NB4 (cell line): ENCODE measurements around the gene MRPS31.

Experiments used
- DNase-seq: peaks from one replicate; pipeline ENCODE4 v3.0.0; 2010; ENCODE audit warnings: low read depth
- H3K4me3 ChIP-seq: one replicate; pipeline ENCODE4 v1.5.1; 2011; ENCODE audit warnings: mild to moderate bottlenecking, low read depth, low read length, moderate library complexity
- CTCF ChIP-seq: IDR thresholded peaks from one replicate; pipeline ENCODE4 v1.5.1; 2012; ENCODE audit warnings: low read depth, low read length
- MAX ChIP-seq: IDR thresholded peaks from 2 replicates; pipeline ENCODE4 v1.6.1; 2011; ENCODE audit warnings: low read depth, low read length
- MYC ChIP-seq: IDR thresholded peaks from 2 replicates; pipeline ENCODE4 v1.6.1; 2011; ENCODE audit warnings: low read depth, low read length
- POLR2A ChIP-seq: IDR thresholded peaks from 2 replicates; pipeline ENCODE4 v1.6.1; 2011; ENCODE audit warnings: mild to moderate bottlenecking; ENCODE audit not compliant: insufficient read length; ENCODE audit errors: extremely low read depth

Gene MRPS31

GRCh38 chr13:40812724-40813445 lies 41.9 kb upstream of the MRPS31 start:
- H3K4me3 ChIP-seq: no peak overlapping the region
- no peak for DNase-seq
- no peak for TF ChIP-seq MYC
- TF ChIP-seq MAX: no peak
- TF ChIP-seq CTCF: no peak
- no peak for TF ChIP-seq POLR2A

- TF ChIP-seq MAX: no peak
- no peak for TF ChIP-seq POLR2A
- no peak for TF ChIP-seq CTCF
- no peak for TF ChIP-seq MYC
- DNase-seq: peak; percentile 24
- no peak overlapping the region for H3K4me3 ChIP-seq
Observed at GRCh38 chr13:40812102-40812501, 41.1 kb upstream of the MRPS31 start.

- no peak for DNase-seq
- TF ChIP-seq MAX (no peak), MYC (no peak), POLR2A (no peak), CTCF (no peak)
- H3K4me3 ChIP-seq: no peak overlapping the region
Observed at GRCh38 chr13:40809471-40809870, 38.5 kb upstream of the MRPS31 start.

GRCh38 chr13:40806241-40806640 lies 35.3 kb upstream of the MRPS31 start:
- DNase-seq: no peak
- TF ChIP-seq MAX (no peak), POLR2A (no peak), MYC (no peak), CTCF (no peak)
- H3K4me3 ChIP-seq: no peak overlapping the region

- H3K4me3 ChIP-seq: no peak overlapping the region
- no peak for DNase-seq
- TF ChIP-seq POLR2A (no peak), MAX (no peak), MYC (no peak), CTCF (no peak)
Observed at GRCh38 chr13:40803316-40803715, 32.3 kb upstream of the MRPS31 start.
